DOHH2 (cell line): ENCODE measurements around the gene LYRM4.

ENCODE experiments used
- H3F3A ChIP-seq: fragments of 200-600 bp; sonication (generic), shearing (Covaris generic); 2 replicates; pipeline ENCODE4 v1.6.0; 2016; ENCODE audit warnings: antibody characterized with exemption, mild to moderate bottlenecking; ENCODE audit not compliant: control insufficient read depth, insufficient read depth
- H3K27ac ChIP-seq: fragments of 200-600 bp; sonication (generic); 2 replicates; pipeline ENCODE4 v1.5.1; 2014; ENCODE audit warnings: low read depth, mild to moderate bottlenecking, low read length, moderate library complexity
- H3K27me3 ChIP-seq: fragments of 200-600 bp; sonication (generic); 2 replicates; pipeline ENCODE4 v1.6.1; 2014; ENCODE audit warnings: mild to moderate bottlenecking, low read length, mixed read lengths; ENCODE audit not compliant: control insufficient read depth
- H3K36me3 ChIP-seq: fragments of 200-600 bp; sonication (generic); 2 replicates; pipeline ENCODE4 v1.6.1; 2014; ENCODE audit warnings: mild to moderate bottlenecking, low read length, moderate library complexity, mixed read lengths; ENCODE audit not compliant: control insufficient read depth
- H3K4me1 ChIP-seq: fragments of 200-600 bp; sonication (generic); 2 replicates; pipeline ENCODE4 v1.6.1; 2014; ENCODE audit warnings: mild to moderate bottlenecking, low read length, mixed read lengths; ENCODE audit not compliant: control insufficient read depth
- H3K4me2 ChIP-seq: fragments of 200-600 bp; sonication (generic); 2 replicates; pipeline ENCODE4 v1.6.0; 2014; ENCODE audit warnings: mild to moderate bottlenecking, low read length, moderate library complexity
- H3K4me3 ChIP-seq: fragments of 200-600 bp; sonication (generic); 2 replicates; pipeline ENCODE4 v1.5.1; 2014; ENCODE audit warnings: mild to moderate bottlenecking, low read length, mixed read lengths
- H3K79me2 ChIP-seq: fragments of 200-600 bp; sonication (generic); 2 replicates; pipeline ENCODE4 v1.6.1; 2014; ENCODE audit warnings: mild to moderate bottlenecking, low read length, mixed read lengths; ENCODE audit not compliant: control insufficient read depth
- H3K9me2 ChIP-seq: fragments of 200-600 bp; sonication (generic); replicated peaks from 2 replicates; pipeline ENCODE4 v1.6.1; 2014; ENCODE audit warnings: mild to moderate bottlenecking, low read length, mixed read lengths; ENCODE audit not compliant: control insufficient read depth
- H3K9me3 ChIP-seq: fragments of 200-600 bp; sonication (generic); 2 replicates; pipeline ENCODE4 v1.6.1; 2014; ENCODE audit warnings: antibody characterized with exemption, low read length, mixed read lengths; ENCODE audit not compliant: control insufficient read depth, insufficient read depth
- H4K20me1 ChIP-seq: fragments of 200-600 bp; sonication (generic); 2 replicates; pipeline ENCODE4 v1.6.0; 2014; ENCODE audit warnings: low read depth, mild to moderate bottlenecking, antibody characterized with exemption, low read length, moderate library complexity; ENCODE audit not compliant: control insufficient read depth, insufficient read depth
- EZH2phosphoT487 ChIP-seq: fragments of 200-600 bp; sonication (generic); IDR thresholded peaks from 2 replicates; pipeline ENCODE4 v1.6.1; 2017; ENCODE audit warnings: borderline replicate concordance, mild to moderate bottlenecking, antibody characterized with exemption, low read length, moderate library complexity, mixed read lengths
- TF ChIP-seq, protein P1 (sequence below): fragments of 200-600 bp; sonication (generic); IDR thresholded peaks from one replicate; pipeline ENCODE4 v1.5.1; 2014; ENCODE audit warnings: antibody characterized with exemption, mild to moderate bottlenecking, low read depth, low read length; ENCODE audit not compliant: poor library complexity, severe bottlenecking

The LYRM4 gene

DNA sequence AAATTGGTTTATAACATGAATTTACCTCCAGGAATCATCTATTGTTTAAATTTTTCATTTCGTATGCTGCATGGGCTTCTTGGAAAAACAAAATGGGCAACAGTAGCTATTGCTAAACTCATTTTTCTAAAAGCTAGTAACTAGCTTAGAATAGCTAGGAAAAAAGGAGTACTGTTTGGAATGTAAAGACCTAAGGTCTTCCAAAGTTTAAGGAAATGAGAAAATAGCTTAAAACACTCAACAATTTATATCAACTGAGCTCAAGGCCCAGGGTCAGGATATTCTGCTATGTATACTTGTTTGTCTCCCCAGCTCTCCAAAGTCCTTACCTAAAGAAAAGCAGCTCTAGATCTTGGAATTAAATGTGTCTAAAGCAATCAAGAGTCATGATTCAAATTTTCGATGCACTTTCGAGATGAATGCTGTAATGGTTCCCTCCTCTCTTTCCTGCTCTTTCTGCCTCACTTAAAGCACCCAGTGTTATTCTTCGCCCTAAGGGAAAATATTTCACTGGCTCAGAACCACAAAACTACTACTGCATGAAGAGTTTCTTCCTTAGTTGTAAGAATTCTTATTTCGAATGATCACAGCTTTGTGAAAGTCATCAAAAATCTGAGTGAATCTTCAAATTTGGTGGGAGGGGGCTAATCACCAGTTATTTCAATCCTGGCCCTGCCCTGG lies 41.6 kb downstream of the LYRM4 start:
- Histone ChIP-seq H3K4me3 (no peak overlapping the region), H3K9me3 (no peaks in the 10 kb centered on the region), H3K79me2 (no peaks in the 10 kb centered on the region), H3K4me2 (no peak overlapping the region), H3K27ac (no peak overlapping the region), H3K4me1 (no peaks in the 10 kb centered on the region), H3K9me2 (no peaks in the 10 kb centered on the region), H4K20me1 (peaks cover 6% of the 10 kb centered on the region; the same call in 1 of the 2 replicates), H3K36me3 (peaks cover 13% of the 10 kb centered on the region), H3K27me3 (no peaks in the 10 kb centered on the region), H3F3A (peaks cover 7% of the 10 kb centered on the region; the same call in 1 of the 2 replicates)
- no peak for TF ChIP-seq EZH2phosphoT487
- TF ChIP-seq, protein P1, sequence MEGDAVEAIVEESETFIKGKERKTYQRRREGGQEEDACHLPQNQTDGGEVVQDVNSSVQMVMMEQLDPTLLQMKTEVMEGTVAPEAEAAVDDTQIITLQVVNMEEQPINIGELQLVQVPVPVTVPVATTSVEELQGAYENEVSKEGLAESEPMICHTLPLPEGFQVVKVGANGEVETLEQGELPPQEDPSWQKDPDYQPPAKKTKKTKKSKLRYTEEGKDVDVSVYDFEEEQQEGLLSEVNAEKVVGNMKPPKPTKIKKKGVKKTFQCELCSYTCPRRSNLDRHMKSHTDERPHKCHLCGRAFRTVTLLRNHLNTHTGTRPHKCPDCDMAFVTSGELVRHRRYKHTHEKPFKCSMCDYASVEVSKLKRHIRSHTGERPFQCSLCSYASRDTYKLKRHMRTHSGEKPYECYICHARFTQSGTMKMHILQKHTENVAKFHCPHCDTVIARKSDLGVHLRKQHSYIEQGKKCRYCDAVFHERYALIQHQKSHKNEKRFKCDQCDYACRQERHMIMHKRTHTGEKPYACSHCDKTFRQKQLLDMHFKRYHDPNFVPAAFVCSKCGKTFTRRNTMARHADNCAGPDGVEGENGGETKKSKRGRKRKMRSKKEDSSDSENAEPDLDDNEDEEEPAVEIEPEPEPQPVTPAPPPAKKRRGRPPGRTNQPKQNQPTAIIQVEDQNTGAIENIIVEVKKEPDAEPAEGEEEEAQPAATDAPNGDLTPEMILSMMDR: no peak

DNA sequence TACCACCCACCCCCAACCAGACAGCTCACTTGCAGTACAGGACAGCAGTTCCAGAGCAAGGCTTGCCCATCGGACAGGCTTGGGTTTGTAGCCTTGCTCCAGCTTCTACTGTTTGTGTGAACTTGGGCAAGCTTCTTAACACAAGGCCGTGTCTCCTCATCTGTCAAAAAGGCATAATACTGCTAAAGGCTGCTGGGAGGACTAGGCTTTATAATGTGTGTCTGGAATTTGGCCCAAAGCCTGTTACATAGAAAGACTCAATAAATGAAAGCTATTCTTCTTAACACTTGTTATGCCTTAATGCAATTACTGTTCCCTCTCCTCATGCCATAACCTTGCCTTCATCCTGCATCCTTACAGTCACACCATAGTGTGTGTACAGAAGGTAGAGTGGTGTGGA lies 43.4 kb downstream of the LYRM4 start:
- no peaks in the 10 kb centered on the region for H3K9me3 ChIP-seq
- peaks cover 6% of the 10 kb centered on the region; the same call in 1 of the 2 replicates for H4K20me1 ChIP-seq
- H3K27me3 ChIP-seq: no peaks in the 10 kb centered on the region
- no peaks in the 10 kb centered on the region for H3K79me2 ChIP-seq
- no peak overlapping the region for H3K27ac ChIP-seq
- H3K36me3 ChIP-seq: peaks cover 19% of the 10 kb centered on the region
- no peaks in the 10 kb centered on the region for H3K9me2 ChIP-seq
- no peak for TF ChIP-seq EZH2phosphoT487
- TF ChIP-seq, protein P1: no peak
- H3K4me2 ChIP-seq: no peak overlapping the region
- peaks cover 7% of the 10 kb centered on the region; the same call in 1 of the 2 replicates for H3F3A ChIP-seq
- H3K4me1 ChIP-seq: no peaks in the 10 kb centered on the region
- no peak overlapping the region for H3K4me3 ChIP-seq

DNA sequence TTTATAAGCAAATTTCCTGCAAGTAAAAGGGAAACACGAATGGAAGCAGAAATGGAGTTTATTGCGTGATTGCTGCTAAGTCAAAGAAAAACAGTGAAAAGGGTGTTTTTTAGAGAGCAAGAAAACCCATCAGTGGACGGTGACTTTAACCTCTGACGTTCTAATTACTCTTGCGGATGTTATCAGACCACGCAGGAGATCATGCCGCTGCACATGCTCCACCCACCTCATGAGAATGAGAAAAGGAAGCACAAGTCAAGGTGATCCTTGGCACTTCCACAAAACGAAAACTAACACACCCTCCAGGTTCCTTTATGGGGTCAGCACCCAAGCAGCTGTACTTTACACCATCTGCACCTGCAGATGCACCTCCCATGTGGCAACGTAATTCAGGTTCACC lies 45.0 kb downstream of the LYRM4 start:
- no peaks in the 10 kb centered on the region for H3K9me3 ChIP-seq
- peaks cover 19% of the 10 kb centered on the region for H3K36me3 ChIP-seq
- no peaks in the 10 kb centered on the region for H3K79me2 ChIP-seq
- peaks cover 7% of the 10 kb centered on the region; the same call in 1 of the 2 replicates for H3F3A ChIP-seq
- no peaks in the 10 kb centered on the region for H3K27me3 ChIP-seq
- no peak for TF ChIP-seq EZH2phosphoT487
- TF ChIP-seq, protein P1: no peak
- H4K20me1 ChIP-seq: peaks cover 6% of the 10 kb centered on the region; the same call in 1 of the 2 replicates
- no peaks in the 10 kb centered on the region for H3K4me1 ChIP-seq
- H3K4me2 ChIP-seq: no peak overlapping the region
- no peak overlapping the region for H3K4me3 ChIP-seq
- no peaks in the 10 kb centered on the region for H3K9me2 ChIP-seq
- no peak overlapping the region for H3K27ac ChIP-seq
